Inflammatory macrophage treated with lipopolysaccharide for 4 hours (primary cell): Measurements from ENCODE around the gene DAD1.
"Not testable (repeated sequence)": the region's sequence is repeated elsewhere in the genome, so short reads cannot be mapped to it uniquely, and the experiment has no call there.

Experiments
- DNase-seq: peaks from one replicate; pipeline ENCODE4 v3.0.0-alpha.2; 2020

DAD1 gene

DNA sequence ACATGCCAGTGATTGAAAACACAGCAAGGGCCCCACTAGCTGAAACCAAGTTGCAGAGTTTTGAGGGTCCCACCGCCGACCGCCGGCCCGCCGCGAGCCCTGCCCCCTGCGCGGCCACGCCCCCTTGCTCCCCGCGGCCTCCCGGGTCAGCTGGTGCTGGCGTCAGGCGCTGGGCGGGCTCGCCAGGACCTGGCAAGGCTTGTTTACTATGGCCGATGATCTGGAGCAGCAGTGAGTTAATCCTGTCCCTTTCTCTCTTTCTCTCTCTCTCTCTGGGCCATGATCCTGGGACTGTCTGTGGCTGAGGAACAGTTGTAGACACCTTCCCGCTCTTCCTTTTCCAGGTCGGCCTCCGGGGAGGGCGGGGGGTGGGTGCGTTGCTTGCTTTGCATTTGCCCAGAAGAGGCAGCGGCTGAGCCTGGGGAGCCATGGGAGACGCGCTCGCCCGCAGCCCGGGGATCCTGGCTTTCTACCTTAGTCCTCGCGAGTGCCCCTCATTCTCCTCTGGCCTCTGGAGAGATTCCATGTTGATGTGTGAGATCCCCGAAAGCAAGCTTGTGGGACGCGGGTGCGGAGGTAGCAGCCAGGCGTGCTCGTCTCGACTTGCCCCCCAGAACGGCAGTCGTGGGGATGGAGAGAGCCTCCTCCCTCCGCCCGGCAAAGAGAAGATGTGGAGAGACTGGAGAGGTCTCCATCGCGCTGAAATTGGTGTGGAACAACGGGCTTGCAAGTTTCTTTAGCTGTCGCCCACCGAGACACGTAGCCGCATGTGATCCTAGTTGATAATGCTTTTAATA, 9.3 kb upstream of the DAD1 start, which contains the start of gene ABHD4:
TSS of gene ABHD4 (plus strand) at position 202 of the 797 bp plus-strand sequence. CDS start at position 209, 7 bp downstream.
- DNase-seq = peak; percentile 73

GRCh38 chr14:22597771-22598098, 8.7 kb upstream of the DAD1 start:
- DNase-seq = no peak

- DNase-seq = no peak
Observed at GRCh38 chr14:22597265-22597664, 8.2 kb upstream of the DAD1 start.

DNA sequence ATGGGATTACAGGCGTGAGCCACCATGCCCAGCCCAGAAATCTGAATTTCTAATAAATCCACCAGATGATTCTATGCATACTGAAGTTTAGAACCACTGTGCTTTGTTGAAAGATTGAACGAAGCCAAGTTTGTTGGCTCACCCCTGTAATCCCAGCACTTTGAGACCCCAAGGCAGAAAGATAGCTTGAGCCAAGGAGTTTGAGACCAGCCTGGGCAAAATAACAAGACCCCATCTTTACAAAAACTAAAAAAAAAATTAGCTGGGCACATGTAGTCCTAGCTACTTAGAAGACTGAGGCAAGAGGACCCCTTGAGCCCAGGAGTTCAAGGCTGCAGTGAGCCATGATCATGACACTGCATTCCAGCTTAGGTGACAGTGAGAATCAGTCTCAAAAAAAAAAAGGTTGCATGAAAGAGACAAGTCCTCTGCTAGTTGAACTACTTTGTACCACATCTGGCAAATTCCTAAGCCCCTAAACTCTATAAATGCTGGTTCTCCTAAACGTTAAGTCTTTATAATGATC, 7.4 kb upstream of the DAD1 start:
- no peak for DNase-seq

DNA sequence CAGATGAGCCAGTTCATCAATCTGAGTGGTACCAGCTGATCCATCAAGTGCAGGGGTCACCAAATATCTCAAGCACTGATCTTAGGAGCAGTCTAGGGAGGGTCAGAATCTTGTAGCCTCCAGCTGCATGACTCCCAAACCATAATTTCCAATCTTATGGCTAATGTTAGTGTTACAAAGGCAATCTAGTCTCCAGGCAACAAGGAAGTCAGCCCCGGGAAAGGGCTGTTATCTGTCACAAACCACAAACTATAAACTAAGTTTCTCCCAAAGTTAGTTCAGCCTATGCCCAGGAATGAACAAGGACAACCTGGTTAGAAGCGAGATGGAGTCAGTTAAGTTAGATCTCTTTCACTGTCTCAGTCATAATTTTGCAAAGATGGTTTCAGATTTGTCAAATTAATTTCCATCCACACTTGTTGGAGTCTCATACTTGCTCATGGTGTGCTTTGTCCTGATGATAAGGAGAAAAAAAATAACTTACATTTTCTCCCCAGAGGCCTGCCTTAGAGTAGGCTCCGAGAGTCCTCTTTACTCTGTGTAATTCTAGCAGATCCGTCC, 5.2 kb upstream of the DAD1 start:
- DNase-seq = no peak

DNA sequence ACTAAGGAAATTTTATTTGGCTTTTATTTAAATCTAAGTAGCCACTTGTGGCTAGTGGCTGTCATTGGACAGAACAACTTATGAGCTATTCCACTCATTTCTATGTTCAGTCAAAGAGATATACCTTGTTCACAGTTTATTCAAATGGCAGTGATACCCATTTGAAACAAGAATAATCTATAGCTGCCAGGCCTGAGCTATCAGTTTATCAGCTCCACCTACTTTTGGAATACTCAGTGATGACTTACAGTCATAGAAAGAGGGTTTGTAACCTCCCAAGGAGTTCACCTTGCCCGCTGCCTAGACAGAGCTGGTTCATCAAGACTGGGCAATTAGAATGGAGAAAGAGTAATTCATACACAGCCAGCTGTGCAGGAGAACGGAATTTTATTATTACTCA, 4.6 kb upstream of the DAD1 start:
- DNase-seq = no peak

DNA sequence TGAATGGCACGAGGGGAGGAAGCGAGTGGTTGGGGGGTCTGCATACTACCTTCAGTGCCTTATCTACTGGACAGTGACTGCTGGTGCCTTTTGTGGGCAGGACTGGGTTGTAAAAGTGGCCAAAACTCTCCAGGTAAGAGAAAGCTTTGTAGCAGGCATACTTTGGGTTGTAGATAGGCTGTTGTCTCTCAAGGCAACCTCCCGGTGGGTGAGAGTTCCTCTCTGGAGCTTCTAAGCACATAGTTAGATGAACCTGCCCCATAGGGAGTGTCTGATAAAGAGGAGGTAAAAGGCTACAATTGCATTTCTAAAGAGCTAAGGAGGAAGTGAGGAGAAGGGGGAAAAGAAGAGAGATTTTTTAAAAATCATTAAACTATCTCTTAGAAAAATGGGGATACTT, 4.2 kb upstream of the DAD1 start:
- no peak for DNase-seq

DNA sequence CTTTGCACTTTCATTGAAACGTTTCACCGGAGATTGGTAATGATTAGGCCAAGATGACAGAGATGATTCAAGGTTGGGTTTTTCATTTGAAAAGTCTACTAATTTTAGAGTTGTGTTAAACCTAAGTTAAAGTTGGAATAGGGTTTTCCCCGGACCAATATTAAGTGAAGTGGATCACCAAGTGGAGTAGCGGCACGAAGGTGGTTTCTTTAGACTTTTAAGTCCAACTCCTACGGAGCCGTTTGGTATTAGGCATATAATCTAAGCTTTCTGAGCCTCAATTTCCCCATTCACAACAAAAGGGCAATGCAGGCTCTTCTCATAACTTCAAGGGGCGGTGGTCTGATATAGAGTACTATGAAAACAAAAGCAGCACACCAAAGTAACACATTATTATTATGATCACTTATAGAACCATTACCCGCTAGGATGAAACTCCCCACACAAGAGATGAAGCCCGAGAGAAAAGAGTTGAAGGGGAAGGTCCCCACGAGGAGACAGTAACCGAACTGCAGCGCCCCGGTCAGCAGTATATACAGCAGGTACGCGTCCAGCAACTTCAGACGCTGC, 413 bp downstream of the DAD1 start:
- DNase-seq = peak; percentile 6

- DNase-seq = not testable (repeated sequence)
Observed at GRCh38 chr14:22587677-22588422, 1.2 kb downstream of the DAD1 start.

DNA sequence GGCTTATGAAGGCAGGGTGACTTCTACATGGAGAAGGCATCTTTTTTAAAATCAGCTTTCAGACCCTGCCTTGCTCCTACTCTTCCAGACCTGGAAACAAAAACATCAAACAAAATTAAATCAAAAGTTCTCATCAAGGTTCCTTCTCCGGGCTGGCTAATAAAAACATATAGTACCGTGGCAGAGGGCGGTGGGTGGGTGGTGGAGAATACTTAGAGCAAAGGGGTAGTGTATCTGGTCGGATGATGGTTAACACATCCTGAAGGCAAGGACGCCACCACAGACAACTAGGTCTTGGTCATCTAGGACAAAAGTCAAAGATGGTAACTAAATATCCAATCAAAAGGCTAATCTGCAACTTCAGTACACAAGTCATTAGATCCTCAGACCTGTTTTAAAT, 1.8 kb downstream of the DAD1 start:
- no peak for DNase-seq

DNA sequence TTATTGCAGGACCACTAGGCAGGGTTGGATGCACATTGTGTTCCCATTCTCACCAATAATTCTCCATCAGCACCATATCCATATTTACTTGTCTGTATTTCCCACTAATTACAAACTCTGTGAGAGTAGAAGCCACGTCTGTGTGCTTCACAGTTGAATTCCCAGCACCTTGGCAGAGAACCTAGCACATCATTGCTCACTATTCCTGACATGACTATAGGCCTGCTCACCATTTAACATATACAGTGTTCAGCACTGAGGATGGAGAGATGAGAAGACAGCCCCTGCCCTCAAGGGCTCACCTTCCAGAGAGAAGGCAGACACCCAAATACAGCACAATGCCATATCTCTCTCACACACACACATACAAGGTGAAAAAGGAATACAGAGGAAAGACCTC, 5.0 kb downstream of the DAD1 start:
- DNase-seq = no peak

GRCh38 chr14:22580625-22581024, 8.4 kb downstream of the DAD1 start:
- DNase-seq = no peak

- DNase-seq = no peak
Observed at GRCh38 chr14:22579881-22580280, 9.1 kb downstream of the DAD1 start.

GRCh38 chr14:22579236-22579635, 9.8 kb downstream of the DAD1 start:
- DNase-seq = no peak

- DNase-seq = peak; percentile 48
Observed at GRCh38 chr14:22577334-22577908, 11.6 kb downstream of the DAD1 start.

- peak; percentile 47 for DNase-seq
Observed at GRCh38 chr14:22573804-22574203, 15.2 kb downstream of the DAD1 start.

DNA sequence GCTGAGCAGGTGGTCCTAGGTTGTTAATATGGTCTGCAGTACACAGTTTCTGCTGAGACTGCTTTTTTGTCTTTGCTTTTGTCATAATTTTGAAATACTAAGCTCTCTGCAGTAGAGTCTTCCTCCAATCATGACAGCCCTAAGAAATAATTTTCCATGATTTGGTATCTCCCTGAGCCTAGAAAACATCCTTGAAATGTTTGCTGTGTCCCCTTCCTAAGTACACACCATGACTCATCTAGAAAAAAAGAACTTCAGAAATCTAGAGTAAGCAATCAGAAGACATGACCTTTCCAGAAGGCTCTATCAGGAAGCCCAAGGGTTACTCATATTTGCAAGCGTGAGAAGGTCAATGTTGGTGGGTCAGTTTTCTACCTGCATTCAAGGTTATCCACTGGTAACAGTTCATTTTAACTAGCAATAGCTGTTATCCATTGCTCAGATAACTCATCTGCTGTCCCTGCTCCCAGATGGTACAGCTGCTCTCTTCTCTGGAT, 16.4 kb downstream of the DAD1 start:
- DNase-seq = peak; percentile 25

- DNase-seq = peak; percentile 77
Observed at GRCh38 chr14:22570132-22570949, 18.7 kb downstream of the DAD1 start.

GRCh38 chr14:22569737-22570131, 19.3 kb downstream of the DAD1 start:
- DNase-seq = no peak

GRCh38 chr14:22569106-22569736, 19.8 kb downstream of the DAD1 start:
- DNase-seq = no peak

GRCh38 chr14:22567437-22567836, 21.6 kb downstream of the DAD1 start:
- DNase-seq = no peak
